Natural killer cell (primary cell): ENCODE measurements around the gene UBE2L3. TPM values are rescaled to one million over a fixed set of nuclear protein-coding genes. Genes with fewer than 3 reads are reported as not detected.
"Not testable (repeated sequence)": the region's sequence is repeated elsewhere in the genome, so short reads cannot be mapped to it uniquely, and the experiment has no call there.

Experiments used
- ATAC-seq, 3 donors: fragments of 150-1000 bp in 2 of 3; fragments of 200-7000 bp in 1 of 3; cut with Tn5 transposase; 1 replicate in 1 of 3; 2 replicates in 2 of 3; pipeline ENCODE4 v1.10.0; 2021; ENCODE audit warnings: mild to moderate bottlenecking in 2 of 3, moderate library complexity in 2 of 3
- DNase-seq, 2 donors: peaks; one replicate each; pipeline versions ENCODE4 v3.0.0 to v3.0.0-alpha.2; 2013 to 2021; ENCODE audit warnings: mixed read lengths in 1 of 2
- H3K27ac ChIP-seq: one replicate; pipeline ENCODE4 v1.5.1; 2013; ENCODE audit warnings: mild to moderate bottlenecking, low read length
- H3K27me3 ChIP-seq: one replicate; pipeline ENCODE4 v1.6.1; 2013; ENCODE audit warnings: low read length; ENCODE audit not compliant: control insufficient read depth, insufficient read depth
- H3K36me3 ChIP-seq: one replicate; pipeline ENCODE4 v1.6.1; 2013; ENCODE audit warnings: low read length; ENCODE audit not compliant: control insufficient read depth, insufficient read depth
- H3K4me1 ChIP-seq: one replicate; pipeline ENCODE4 v1.6.1; 2013; ENCODE audit warnings: low read length; ENCODE audit not compliant: control insufficient read depth, insufficient read depth
- H3K4me3 ChIP-seq: one replicate; pipeline ENCODE4 v1.5.1; 2013; ENCODE audit warnings: low read length
- H3K9me3 ChIP-seq: one replicate; pipeline ENCODE4 v1.6.1; 2013; ENCODE audit warnings: low read length; ENCODE audit not compliant: control insufficient read depth, insufficient read depth
- H3K27ac Mint-ChIP-seq, 2 donors: one replicate each; pipeline ENCODE4 v1.8.0; 2022; ENCODE audit warnings: mild to moderate bottlenecking in 2 of 2, mixed read lengths in 2 of 2, moderate library complexity in 1 of 2
- H3K27me3 Mint-ChIP-seq, 2 donors: one replicate each; pipeline ENCODE4 v1.8.0; 2022; ENCODE audit warnings: low read depth in 2 of 2, mixed read lengths in 2 of 2
- H3K36me3 Mint-ChIP-seq: one replicate; pipeline ENCODE4 v1.8.0; 2022; ENCODE audit warnings: mixed read lengths
- H3K4me1 Mint-ChIP-seq, 2 donors: one replicate each; pipeline ENCODE4 v1.8.0; 2022; ENCODE audit warnings: mixed read lengths in 2 of 2
- H3K4me3 Mint-ChIP-seq: one replicate; pipeline ENCODE4 v1.8.0; 2022; ENCODE audit warnings: mild to moderate bottlenecking, moderate library complexity, mixed read lengths
- H3K9me3 Mint-ChIP-seq, 2 donors: one replicate each; pipeline ENCODE4 v1.8.0; 2022; ENCODE audit warnings: mixed read lengths in 2 of 2
- CTCF ChIP-seq: fragments of 200-600 bp; IDR thresholded peaks from one replicate; pipeline ENCODE4 v1.8.0; 2022; ENCODE audit warnings: antibody characterized with exemption
- WGBS: methylation state at CpG from one replicate; pipeline ENCODE4 v1.1.7; 2013; ENCODE audit warnings: missing lambda C conversion rate; ENCODE audit not compliant: insufficient coverage; 5-methylcytosine and 5-hydroxymethylcytosine counted together
- intact Hi-C: fragments of 100-400 bp; cut with micrococcal nuclease; formaldehyde crosslinking; loops from one replicate; pipeline ENCODE4 v1.14.2; 2022
- total RNA-seq, 4 donors: library from RNA; stranded (reverse); fragments of 120-200 nt in 1 of 4; gene quantifications; one replicate each; pipeline versions ENCODE4 v1.2.3 to v1.2.4, GENCODE V29; 2013 to 2022

Gene UBE2L3
- total RNA-seq, 3 donors from 2014 or later (not counting 1 experiment from before 2014, with no cell fraction given): 30.7 to 39.8 (median 39.7) TPM

- Histone ChIP-seq H3K27me3 (no peaks in the 10 kb centered on the region), H3K36me3 (peaks cover 11% of the 10 kb centered on the region), H3K9me3 (no peaks in the 10 kb centered on the region), H3K4me3 (peak within 1 kb of the TSS; percentile 92), H3K4me1 (peaks cover 31% of the 10 kb centered on the region), H3K27ac (peak within 1 kb of the TSS; percentile 80)
- intact Hi-C loops: loop anchor here (1.0 kb wide), 1 partner anchor 13 kb away; no protein-coding TSS in a partner anchor
- Mint-ChIP-seq H3K4me3 (peak within 1 kb of the TSS; percentile 93), H3K36me3 (no peaks in the 10 kb centered on the region), H3K4me1 (peaks cover 35 to 42% of the 10 kb centered on the region in 2 donors), H3K27ac (peak within 1 kb of the TSS; percentile 86 to 90), H3K27me3 (no peaks in the 10 kb centered on the region), H3K9me3 (no peaks in the 10 kb centered on the region)
- peak; percentile 98 to 99 for DNase-seq
- WGBS: under 1% methylated on average over 76 of the region's 76 CpGs
- ATAC-seq: peak; percentile 94 to 99 (median 95)
- TF ChIP-seq CTCF: no peak
Measured at GRCh38 chr22:21641789-21642583, 74.5 kb downstream of the UBE2L3 start, which contains the start of gene SDF2L1. SDF2L1 (plus strand) TSS chr22:21642302; CDS start chr22:21642337, 35 bp downstream.

- H3K4me3 Mint-ChIP-seq: peak overlapping the region; percentile 93
- no peaks in the 10 kb centered on the region for H3K36me3 Mint-ChIP-seq
- H3K4me1 Mint-ChIP-seq: peaks cover 36 to 42% of the 10 kb centered on the region in 2 donors
- Histone ChIP-seq H3K4me1 (peaks cover 34% of the 10 kb centered on the region), H3K36me3 (peaks cover 13% of the 10 kb centered on the region), H3K9me3 (no peaks in the 10 kb centered on the region), H3K27me3 (no peaks in the 10 kb centered on the region), H3K27ac (peak overlapping the region; percentile 80), H3K4me3 (peak overlapping the region; percentile 92)
- H3K9me3 Mint-ChIP-seq: no peaks in the 10 kb centered on the region
- TF ChIP-seq CTCF: peak; percentile 50
- WGBS: under 1% methylated on average over 56 of the region's 56 CpGs
- DNase-seq (peak; percentile 39 to 76), ATAC-seq (no peak)
- H3K27me3 Mint-ChIP-seq: no peaks in the 10 kb centered on the region
- peak overlapping the region; percentile 86 to 90 for H3K27ac Mint-ChIP-seq
- intact Hi-C loops: loop anchor here (1.0 kb wide), 1 partner anchor 14 kb away; no protein-coding TSS in a partner anchor
Measured at GRCh38 chr22:21642584-21643448, 75.3 kb downstream of the UBE2L3 start.

- ATAC-seq: no peak
- 86% methylated on average over 22 of the region's 22 CpGs for WGBS
- H3K27ac ChIP-seq: no peak overlapping the region
Measured at GRCh38 chr22:21643533-21644357, 76.2 kb downstream of the UBE2L3 start.

GRCh38 chr22:21645513-21645912 is 78.0 kb downstream of the UBE2L3 start:
- H3K4me1 ChIP-seq: peaks cover 34% of the 10 kb centered on the region
- H3K4me3 ChIP-seq, H3K9me3 Mint-ChIP-seq, DNase-seq, H3K27me3 Mint-ChIP-seq, H3K9me3 ChIP-seq, H3K4me3 Mint-ChIP-seq, H3K36me3 Mint-ChIP-seq, intact Hi-C loops, H3K27ac ChIP-seq, H3K27ac Mint-ChIP-seq, ATAC-seq, H3K27me3 ChIP-seq: not testable (repeated sequence)
- 98% methylated on average over 6 of the region's 6 CpGs for WGBS
- H3K36me3 ChIP-seq: peaks cover 16% of the 10 kb centered on the region
- peaks cover 36 to 42% of the 10 kb centered on the region in 2 donors for H3K4me1 Mint-ChIP-seq

More at GRCh38 chr22:21643533-21644357, 76.2 kb downstream of the UBE2L3 start:
- Mint-ChIP-seq H3K9me3 (no peaks in the 10 kb centered on the region), H3K27ac (peak overlapping the region; percentile 86 to 90), H3K4me1 (peaks cover 36 to 42% of the 10 kb centered on the region in 2 donors), H3K27me3 (no peaks in the 10 kb centered on the region), H3K4me3 (peak overlapping the region; percentile 93), H3K36me3 (no peaks in the 10 kb centered on the region)
- peak in 1 of 2 donors; percentile 41 for DNase-seq
- intact Hi-C loops: no loop called here
- no peaks in the 10 kb centered on the region for H3K9me3 ChIP-seq
- peaks cover 13% of the 10 kb centered on the region for H3K36me3 ChIP-seq
- peaks cover 34% of the 10 kb centered on the region for H3K4me1 ChIP-seq
- H3K27me3 ChIP-seq: no peaks in the 10 kb centered on the region
- TF ChIP-seq CTCF: no peak
- H3K4me3 ChIP-seq: no peak overlapping the region
